ENCODE results near the gene FRAS1.
"Not testable (repeated sequence)": the region's sequence is repeated elsewhere in the genome, so short reads cannot be mapped to it uniquely, and the experiment has no call there.

The FRAS1 gene

DNA sequence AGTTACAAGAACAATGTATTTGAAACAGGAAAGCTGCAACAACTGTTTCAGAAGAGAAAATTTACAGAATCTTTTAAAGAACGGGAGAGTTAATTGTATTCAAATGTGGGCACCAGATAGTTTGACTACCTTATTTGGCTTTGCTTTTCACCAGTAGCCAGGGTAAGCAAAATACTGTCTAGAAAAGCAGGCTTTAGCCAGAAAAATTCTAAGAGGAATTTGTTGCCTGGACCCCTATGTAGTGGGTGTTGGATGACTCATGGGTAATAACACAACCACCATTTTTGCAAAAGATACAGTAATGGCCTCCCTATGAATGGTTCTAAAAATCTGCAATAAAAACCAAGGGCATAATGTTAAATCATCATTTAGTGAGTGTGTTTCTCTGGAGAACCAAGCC lies 261.0 kb downstream of the FRAS1 start:
- no peak for DNase-seq (ENCODE audit: low read depth in 1 of 2, low spot score in 1 of 2)

DNA sequence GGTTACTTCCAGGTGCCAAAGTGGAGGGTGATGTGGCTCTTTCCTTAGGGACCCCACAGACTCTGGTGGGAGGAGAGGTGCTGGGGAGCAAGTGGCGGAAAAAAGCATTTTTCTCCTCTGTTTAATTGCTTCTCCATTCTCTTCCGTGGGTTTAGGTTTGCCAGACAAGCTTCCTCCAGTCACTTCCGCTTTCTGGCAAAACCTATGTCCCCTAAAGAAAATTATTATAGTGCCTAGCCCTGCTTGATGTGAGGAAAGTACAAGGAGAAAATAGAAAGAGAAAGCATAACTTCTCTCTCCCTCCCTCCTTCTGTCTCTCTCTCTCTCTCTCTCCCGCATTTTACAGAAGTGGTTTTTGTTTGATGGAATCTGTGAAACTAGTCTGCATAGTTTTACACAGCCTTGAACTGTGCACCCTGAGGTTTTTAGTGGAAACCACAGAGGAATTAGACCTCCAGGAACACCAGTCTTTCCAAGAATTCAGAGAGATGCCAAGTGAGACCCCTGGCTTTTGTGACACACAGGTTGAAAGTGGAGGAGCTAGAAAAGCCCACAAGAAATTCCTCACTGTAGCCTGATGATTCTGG lies 263.3 kb downstream of the FRAS1 start:
- no peak for DNase-seq (ENCODE audit: low read depth in 1 of 2, low spot score in 1 of 2)

DNA sequence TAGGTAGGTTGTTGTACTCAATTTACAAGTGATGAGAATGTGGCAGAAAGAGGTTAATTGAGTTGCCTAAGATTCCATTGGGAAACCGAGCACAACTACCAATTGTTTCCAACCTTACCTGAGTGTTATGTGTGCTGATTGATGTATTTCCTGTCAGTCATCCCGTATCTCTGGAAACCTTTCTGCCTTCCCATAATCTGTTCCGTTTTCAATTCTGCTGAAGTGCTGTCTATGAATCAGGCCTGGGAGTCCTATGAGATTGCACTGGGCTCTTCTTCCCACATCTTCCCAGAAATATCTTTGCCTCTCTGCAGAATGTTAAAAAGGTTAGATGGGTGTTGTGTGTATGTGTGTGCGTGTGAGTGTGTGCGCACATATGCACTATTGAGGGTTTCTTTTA lies 264.9 kb downstream of the FRAS1 start:
- DNase-seq (ENCODE audit: low read depth in 1 of 2, low spot score in 1 of 2), result no peak

DNA sequence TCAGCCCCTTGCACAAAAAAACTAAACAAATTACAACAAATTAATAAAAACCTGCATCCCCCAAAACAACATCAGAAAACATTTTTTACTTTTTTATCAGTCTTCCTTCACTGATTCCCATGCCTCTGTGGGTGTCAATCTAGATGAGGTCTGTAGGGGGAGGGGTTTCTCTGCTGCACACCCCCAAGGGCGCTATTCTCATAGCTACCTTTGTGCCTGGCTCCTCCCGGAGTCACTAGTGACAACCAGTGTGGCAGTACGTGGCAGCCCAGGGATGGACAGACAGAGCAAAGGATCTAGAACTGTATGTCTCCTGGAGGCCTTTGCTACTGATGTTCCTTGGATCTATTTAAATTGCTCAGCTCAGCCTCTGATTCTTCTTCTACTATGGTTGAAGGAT lies 266.3 kb downstream of the FRAS1 start:
- DNase-seq (ENCODE audit: low read depth in 1 of 2, low spot score in 1 of 2), result no peak

DNA sequence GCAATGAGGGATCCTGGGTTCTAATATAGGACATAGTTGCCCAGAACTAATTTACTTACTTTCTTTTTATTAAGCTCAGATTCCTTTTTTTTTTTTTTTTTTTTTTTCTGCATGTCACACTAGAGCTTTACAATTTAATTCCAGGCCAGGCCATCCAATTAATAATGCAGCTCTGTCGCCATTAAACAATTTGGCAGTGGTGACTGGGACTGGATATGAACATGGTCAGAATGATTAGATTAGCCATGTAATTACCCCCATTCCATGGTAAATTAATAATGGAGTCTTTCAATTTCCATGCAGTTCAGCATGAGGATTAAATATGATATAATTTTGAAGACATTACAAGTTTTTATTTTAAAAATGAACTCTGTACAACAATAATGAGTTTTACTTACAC lies 267.5 kb downstream of the FRAS1 start:
- no peak for DNase-seq (ENCODE audit: low read depth in 1 of 2, low spot score in 1 of 2)

DNA sequence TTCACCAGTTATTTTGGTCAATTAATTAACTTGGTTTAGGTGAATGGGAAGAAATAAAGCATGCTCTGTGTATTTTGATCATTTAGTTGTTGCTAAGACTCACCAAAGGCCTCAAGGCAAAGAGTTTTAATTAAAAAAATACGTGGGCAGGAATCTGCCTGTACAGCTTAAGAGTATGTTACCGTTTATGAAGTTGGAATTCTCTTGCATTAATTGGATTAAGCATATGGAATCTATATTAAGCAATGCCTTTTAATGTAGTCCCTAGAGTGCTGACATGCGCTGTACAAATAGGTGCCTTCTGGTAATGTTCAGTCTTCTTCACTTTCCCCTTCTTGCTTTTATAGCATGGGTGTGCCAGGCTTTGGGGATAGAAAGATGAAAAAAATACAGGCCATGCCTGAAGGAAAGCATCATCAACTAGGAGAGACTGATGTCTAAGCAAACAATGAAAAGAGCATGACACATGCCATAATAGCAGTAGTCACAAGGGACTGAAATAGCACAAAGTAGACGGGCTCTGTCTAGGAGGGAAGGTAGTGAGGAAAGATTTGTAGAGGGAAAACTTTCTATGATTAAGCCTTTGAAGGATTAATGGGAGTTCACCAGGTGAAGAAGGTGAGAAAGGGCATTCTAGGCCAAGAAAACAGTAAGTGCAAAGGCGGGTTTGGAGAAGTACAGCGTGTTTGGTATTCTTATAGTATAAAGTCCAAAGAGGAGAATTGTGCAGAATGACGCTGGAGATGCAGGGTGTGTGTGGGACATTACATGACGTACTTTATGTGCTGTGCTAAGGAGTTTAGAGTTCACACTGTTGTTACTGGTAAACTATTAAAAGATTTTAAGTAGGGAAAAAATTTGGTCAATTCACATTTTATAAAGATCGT lies 268.4 kb downstream of the FRAS1 start:
- no peak for DNase-seq (ENCODE audit: low read depth in 1 of 2, low spot score in 1 of 2)

DNA sequence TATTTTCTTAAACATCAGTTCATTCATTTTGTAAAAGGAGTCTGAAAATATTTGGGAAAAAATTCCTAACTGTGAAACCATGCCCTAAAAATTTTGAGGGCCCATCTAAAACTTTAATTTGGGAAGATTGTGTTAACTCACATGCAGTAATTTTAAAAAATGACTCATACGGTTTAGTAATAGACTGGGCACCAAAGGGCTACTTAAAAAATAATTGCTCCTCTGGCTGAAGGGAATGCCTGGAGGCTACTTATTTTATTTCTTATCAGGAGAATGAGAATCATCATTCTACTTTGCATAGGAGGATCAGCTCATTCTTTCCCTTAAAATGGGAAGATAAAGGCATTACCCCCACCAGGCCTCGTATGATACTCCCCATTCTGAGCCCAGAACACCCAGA lies 271.5 kb downstream of the FRAS1 start:
- DNase-seq (ENCODE audit: low read depth in 1 of 2, low spot score in 1 of 2), result not testable (repeated sequence)

DNA sequence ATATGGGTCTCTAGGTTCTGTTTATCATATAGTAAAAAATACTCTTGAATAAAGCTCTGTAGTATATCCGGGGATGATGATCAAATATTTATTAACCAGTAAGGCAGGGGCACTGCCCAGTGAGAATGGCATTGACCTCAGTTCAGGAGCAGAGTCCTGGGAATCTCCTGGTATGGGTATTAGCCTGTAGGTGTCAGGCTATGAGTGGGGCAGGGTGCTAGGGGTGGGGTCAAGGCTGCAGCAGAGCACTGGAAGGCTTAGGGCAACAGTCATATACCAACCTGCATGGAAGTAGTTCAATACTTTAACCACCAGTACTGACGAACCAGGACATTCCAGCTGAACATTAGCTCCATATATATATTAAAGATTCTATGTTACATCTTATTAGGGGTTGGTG lies 274.1 kb downstream of the FRAS1 start:
- DNase-seq (ENCODE audit: low read depth in 1 of 2, low spot score in 1 of 2), result no peak

DNA sequence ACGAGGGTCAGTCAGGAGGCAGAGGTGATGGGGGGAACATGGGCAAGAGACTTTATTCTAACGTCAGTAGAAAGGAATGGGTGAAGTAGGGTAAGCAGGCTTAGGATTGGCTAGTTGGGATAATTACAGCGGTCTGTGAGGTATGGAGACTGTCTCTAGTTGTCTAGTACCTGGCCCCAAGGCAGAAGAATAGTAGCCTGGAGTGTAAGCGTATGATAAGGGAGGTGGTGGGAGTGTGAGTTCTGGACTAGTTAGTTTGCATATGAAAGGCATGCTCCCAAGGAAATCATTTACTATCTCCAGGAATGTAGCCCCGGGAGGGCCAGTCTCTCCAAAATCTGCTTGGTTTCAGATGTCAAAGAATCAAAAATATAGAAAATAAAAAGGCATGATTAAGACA lies 274.8 kb downstream of the FRAS1 start:
- DNase-seq (ENCODE audit: low read depth in 1 of 2, low spot score in 1 of 2), result no peak

DNA sequence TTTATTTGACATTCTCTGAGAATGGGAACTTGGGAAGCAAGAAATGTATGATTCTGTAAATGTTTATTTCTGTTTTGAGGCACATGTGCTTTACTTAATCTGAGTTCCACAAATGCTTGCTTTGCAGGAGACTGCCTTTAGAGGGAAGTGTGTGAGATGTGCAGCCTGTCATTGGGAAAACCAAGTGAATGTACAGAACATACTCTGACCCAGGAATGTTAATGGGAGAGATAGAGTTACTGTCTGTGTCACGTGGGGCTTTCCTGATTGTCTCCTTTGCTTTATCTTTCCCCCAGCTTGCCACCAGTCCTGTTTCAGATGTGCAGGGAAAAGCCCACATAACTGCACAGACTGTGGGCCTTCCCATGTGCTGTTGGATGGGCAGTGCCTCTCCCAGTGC lies 275.9 kb downstream of the FRAS1 start:
- no peak for DNase-seq (ENCODE audit: low read depth in 1 of 2, low spot score in 1 of 2)

DNA sequence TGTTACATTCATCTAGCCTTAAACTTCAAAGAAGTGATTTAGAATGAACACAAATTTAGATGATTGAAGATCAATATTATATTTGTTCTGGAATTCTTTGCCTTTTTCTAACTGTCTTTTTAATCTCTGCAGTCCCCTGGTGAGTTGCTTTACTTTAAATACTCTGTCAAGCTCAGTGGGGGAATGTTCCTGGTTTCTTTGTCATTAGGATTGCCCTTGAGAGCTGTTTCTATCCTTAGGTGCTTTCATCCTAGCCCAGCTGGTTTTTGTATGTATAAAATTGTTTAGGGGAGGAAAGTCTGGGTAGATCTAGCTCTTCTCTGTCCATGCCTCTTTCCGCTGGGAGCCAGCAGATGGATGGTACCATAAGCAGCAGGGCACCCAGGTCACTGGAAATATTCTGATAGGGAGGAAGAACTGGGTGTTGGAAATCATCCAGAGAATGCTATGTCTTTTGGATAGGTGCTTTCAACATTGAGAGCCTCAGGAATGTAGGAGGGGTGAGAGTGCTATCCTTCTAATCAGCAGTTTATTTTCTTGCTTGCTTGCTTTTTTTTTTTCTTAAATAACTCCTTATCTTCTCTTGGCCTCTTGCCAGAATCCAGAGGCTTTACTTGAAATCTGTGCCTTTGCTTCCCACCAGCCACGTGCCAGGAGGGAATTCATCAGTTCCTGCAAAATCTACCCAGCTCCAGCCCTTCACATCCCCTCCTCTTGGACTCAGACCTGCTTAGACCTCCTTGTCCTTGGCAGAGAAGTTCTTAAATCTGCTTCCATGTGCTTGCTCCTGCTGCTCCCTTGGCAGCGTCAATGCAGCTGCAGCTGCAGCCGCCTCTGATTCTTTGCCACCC lies 279.2 kb downstream of the FRAS1 start:
- no peak for DNase-seq (ENCODE audit: low read depth in 1 of 2, low spot score in 1 of 2)

DNA sequence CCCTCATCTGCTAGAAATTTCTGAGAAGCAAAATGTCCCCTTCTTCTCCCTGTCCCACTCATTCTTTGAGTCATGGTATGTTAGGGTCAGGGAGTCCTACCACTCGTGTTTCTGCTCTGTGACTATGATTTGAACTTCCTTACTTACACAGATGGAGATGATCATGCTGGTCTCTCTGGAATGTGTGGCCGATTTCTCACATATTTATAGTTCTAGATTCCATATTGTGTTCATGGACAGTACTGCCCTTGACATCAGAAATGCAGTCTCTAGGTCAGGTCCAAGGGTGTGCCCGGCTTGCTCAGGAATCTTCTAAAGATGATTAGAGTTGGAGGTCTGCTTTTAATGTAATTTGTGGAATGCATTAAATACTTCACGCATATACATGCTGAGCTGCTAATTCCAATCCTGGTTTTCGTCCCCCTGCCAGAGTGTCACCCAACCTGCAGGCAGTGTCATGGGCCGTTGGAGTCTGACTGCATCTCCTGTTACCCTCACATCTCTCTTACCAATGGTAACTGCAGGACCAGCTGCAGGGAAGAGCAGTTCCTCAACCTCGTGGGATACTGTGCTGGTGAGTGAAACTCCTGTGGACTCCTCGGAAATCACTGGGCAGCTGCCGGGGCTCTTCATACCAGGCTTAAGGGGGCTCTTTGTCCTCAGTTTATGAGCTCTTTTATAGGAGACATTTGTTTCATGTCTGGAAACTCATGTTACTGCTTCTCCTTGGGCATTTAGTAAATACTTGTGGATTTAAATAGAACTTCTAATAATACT lies 280.3 kb downstream of the FRAS1 start:
- no peak for DNase-seq (ENCODE audit: low read depth in 1 of 2, low spot score in 1 of 2)

DNA sequence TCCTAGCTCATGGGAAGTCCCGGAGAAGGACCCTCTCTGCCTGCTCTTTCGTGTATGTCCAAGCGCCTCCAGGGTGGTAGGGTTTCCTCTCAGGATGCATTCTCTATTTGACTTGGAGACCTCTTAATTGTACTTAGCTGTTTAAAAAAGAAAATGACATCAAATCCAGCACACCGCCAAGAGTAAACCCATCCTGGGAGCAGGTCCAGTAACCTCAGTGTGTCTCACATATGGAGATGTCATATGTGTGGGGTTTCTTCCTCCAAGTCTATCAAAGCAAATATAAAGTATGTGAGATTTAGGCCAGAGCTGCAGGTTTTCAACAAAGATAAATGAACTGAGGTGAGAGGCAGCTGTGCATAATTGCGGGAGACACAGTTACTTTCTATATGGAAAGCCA lies 285.0 kb downstream of the FRAS1 start:
- no peak for DNase-seq (ENCODE audit: low read depth in 1 of 2, low spot score in 1 of 2)

DNA sequence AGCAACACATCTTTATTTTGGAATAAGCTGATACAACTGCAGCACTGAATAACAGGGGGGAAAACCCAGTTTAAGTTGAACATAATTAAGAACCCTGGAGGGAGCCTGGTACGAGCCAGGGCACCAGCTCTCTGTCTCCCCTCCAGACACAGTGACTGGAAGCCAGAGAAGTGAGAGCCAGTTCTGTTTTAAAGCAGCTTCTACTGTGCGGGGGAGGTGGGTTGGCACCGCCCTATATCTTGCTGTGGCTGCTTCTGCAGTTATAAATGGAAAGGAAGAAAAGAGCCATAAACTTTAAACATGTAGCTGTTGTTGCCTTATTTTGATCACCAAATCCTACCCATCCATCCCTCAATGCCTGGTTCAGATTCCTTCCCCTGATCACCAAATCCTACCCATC lies 286.6 kb downstream of the FRAS1 start:
- DNase-seq (ENCODE audit: low read depth in 1 of 2, low spot score in 1 of 2), result no peak

DNA sequence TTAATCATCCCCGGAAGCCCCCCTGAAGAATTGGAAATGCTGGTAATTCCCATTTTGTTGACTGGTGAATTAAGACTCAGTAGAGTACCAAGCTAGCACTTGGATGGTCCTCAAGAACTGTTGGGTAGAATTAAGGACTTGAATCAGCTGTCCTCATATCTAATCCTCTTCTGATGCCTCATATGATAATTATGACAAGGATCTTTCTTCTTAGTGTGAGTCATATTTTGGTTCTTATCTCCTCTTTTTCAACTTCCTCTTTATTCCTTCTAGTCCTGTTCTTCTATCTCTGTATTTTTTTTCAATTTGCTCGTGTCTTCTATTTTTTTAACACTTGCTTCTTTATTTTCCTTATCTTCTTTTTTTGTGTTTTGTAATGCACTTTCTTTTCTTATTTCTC lies 288.1 kb downstream of the FRAS1 start:
- DNase-seq (ENCODE audit: low read depth in 1 of 2, low spot score in 1 of 2), result no peak

DNA sequence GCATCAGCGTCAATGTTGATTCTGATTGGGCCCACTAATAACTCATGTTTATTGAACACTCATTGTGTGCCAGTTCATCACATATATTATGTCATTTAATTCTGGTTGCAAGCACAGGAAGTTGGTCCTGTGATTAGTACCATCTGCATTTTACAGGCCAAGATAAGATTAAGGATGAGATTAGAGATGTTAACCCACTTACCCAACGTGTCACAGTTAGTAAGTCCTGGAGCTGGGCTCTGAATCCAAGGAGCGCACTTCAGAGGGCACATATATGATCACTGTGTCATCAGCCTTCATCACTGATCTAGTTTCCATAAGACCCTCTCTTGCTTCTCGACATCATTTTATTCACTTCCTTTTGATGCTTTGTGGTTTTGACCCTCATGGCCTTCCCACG lies 289.1 kb downstream of the FRAS1 start:
- DNase-seq (ENCODE audit: low read depth in 1 of 2, low spot score in 1 of 2), result no peak

DNA sequence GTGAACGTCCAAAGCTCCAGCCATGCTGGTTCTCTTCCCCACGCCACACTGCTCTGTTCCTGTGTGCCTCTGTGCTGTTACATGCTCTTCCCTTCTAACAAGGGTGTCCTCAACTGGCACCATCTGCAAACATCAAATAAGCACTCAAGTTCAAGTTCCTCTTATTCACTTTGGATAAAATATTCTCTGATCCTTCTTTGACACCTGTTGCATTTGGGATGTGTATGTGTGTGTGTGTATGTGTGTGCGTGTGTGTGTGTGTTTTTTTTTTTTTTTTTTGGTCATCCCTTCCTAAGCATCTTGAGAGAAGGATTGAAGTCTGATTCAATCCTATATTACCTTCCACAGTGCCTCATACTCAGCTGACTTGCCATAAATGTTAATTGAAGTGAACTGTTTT lies 290.4 kb downstream of the FRAS1 start:
- DNase-seq (ENCODE audit: low read depth in 1 of 2, low spot score in 1 of 2), result no peak

DNA sequence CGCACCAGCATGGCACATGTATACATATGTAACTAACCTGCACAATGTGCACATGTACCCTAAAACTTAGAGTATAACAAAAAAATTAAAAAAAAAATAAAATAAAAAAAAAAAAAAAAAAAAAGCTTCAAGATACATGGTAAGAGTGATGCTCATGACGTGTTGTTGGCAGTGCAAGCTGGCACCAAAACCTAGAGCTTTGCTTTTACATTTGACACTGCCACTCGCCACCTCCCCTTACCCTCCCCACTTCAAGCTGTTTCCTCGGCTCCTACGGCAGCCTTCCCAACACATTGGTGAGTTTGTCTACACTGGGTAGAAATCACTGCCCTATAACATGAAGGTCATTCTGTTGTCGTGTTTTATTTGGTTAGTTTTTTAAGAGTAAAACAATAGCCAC lies 296.8 kb downstream of the FRAS1 start:
- no peak for DNase-seq (ENCODE audit: low read depth in 1 of 2, low spot score in 1 of 2)

DNA sequence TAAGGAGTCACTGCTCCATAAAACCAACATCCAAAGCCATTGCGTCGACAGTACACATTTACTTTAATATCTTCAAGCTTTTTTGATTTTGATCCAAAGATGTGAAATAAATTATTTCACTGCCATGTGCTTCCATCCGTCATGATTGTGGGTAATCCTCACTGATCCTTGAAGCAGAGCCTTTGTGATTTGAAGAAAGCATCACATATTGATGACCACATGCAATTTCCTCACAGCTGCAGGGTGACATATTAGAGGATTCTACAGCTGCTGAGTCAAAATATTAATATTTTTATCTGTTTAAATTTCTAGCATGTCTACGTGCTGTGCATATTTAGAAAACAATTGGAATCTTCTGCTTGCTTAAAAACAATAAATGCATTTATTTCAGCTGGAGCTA lies 297.7 kb downstream of the FRAS1 start:
- DNase-seq (ENCODE audit: low read depth in 1 of 2, low spot score in 1 of 2), result no peak

DNA sequence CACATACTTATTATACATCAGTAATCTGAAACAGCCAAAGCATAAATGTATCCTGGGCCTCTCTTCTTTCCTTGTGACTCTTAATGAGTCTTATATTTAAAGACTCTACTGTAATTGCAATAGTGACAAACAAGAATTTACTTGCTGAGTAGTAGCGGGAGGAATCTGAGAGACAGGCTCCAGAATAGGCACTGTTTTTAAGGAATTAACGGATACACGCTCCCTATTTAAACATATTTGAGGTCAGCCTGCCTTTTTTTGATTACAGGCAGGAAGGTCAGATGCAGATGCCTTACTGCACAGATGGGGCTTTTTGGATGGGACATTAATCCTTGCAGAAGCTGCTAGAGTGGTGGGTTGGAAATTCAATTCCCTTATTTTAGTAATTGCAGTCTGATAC lies 298.2 kb downstream of the FRAS1 start:
- no peak for DNase-seq (ENCODE audit: low read depth in 1 of 2, low spot score in 1 of 2)

DNA sequence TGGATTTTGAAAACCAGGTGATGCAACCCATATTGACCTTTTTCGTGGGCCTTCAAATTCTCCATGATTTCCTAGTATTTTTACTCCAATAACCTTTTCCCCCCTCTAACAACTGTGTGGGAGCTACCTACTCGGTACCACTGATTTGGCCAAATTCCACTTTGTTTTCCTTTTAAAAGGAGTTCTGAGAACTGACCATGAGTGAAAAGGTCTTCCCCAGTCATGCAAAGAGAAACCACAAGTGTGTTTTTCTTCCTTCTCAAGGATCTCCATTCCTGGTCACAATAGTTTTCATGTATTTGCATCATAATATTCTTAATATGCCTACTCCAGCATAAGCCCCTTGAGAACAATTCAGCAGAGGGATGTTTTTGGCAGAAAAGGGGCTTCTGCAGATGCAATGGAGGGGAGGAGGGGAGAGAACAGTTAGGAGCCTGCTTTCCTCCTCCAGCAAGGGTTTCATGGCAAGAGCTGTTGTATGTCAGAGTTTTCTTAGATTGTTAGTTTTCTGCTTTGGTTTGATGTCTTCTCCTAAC lies 299.2 kb downstream of the FRAS1 start:
- no peak for DNase-seq (ENCODE audit: low read depth in 1 of 2, low spot score in 1 of 2)

Data from stimulated activated CD4-positive, alpha-beta T cell treated with anti-CD3 and anti-CD28 coated beads, Interleukin-15, amount 100 ng/mL, for 1 hour (primary cell).